ENCODE data around the gene YIPF5.
A peak's percentile ranks its signal among the peaks of the same experiment; 100 is the strongest.

Gene YIPF5

DNA sequence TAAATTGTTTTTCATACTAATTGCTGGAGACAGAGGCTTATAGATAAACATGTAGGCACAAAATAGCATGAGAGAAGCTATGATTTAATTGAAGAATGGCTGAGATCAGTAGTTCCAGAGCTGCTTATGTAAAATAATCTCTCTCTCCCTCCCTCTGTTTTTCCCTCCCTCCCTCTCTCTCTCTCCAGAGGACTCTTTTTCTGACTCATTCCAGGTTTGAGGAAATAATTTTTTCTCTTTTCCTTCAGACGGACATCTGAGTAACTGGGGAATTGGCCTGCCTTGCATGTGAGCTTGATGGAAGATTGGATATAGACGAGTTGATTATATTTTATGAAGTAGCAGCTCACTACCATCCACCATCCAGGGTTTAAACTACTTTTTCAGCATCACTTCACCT lies 35.7 kb upstream of the YIPF5 start:
- TF ChIP-seq, protein P1, sequence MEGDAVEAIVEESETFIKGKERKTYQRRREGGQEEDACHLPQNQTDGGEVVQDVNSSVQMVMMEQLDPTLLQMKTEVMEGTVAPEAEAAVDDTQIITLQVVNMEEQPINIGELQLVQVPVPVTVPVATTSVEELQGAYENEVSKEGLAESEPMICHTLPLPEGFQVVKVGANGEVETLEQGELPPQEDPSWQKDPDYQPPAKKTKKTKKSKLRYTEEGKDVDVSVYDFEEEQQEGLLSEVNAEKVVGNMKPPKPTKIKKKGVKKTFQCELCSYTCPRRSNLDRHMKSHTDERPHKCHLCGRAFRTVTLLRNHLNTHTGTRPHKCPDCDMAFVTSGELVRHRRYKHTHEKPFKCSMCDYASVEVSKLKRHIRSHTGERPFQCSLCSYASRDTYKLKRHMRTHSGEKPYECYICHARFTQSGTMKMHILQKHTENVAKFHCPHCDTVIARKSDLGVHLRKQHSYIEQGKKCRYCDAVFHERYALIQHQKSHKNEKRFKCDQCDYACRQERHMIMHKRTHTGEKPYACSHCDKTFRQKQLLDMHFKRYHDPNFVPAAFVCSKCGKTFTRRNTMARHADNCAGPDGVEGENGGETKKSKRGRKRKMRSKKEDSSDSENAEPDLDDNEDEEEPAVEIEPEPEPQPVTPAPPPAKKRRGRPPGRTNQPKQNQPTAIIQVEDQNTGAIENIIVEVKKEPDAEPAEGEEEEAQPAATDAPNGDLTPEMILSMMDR (IDR thresholded peaks at IDR 0.05; ENCODE audit: low read depth, low read length, missing control alignments): no peak
- Histone ChIP-seq H3K27me3 (replicated peaks) (no peaks in the 10 kb centered on the region), H3K36me3 (replicated peaks) (no peaks in the 10 kb centered on the region), H3K4me3 (ENCODE audit: low read depth, low read length) (no peak overlapping the region), H3K27ac (no peak overlapping the region)
- in situ Hi-C loops (cut with HindIII; ENCODE audit: low pct_ligation_motif_present, low sequenced_read_pairs): no loop called here
- DNase-seq: no peak

DNA sequence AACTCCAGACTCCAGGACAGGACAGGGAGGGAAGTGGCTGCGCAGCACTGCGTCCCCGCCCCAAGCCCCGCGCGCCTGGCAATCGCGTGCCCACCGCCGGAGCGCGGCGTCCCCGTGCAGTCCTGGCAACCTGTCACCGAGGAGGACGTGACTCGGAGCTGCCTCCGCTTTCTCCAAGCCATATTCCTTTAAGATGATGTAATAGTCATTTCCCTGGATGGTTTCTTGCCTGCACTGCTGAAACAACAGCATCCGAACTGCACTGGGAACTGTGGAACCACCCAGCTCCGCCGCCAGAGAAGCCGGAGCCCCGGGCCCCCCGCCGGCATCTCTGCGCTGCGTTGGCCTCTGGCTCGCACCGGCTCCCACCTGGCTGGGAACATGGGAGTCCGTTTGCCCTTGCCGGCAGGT lies 34.7 kb upstream of the YIPF5 start:
- H3K36me3 ChIP-seq (replicated peaks): no peaks in the 10 kb centered on the region
- no peaks in the 10 kb centered on the region for H3K27me3 ChIP-seq (replicated peaks)
- in situ Hi-C loops (cut with HindIII; ENCODE audit: low pct_ligation_motif_present, low sequenced_read_pairs): no loop called here
- H3K27ac ChIP-seq: no peak overlapping the region
- DNase-seq: peak; percentile 29
- peak overlapping the region; percentile 48 for H3K4me3 ChIP-seq (ENCODE audit: low read depth, low read length)
- TF ChIP-seq, protein P1 (IDR thresholded peaks at IDR 0.05; ENCODE audit: low read depth, low read length, missing control alignments): peak; percentile 8

DNA sequence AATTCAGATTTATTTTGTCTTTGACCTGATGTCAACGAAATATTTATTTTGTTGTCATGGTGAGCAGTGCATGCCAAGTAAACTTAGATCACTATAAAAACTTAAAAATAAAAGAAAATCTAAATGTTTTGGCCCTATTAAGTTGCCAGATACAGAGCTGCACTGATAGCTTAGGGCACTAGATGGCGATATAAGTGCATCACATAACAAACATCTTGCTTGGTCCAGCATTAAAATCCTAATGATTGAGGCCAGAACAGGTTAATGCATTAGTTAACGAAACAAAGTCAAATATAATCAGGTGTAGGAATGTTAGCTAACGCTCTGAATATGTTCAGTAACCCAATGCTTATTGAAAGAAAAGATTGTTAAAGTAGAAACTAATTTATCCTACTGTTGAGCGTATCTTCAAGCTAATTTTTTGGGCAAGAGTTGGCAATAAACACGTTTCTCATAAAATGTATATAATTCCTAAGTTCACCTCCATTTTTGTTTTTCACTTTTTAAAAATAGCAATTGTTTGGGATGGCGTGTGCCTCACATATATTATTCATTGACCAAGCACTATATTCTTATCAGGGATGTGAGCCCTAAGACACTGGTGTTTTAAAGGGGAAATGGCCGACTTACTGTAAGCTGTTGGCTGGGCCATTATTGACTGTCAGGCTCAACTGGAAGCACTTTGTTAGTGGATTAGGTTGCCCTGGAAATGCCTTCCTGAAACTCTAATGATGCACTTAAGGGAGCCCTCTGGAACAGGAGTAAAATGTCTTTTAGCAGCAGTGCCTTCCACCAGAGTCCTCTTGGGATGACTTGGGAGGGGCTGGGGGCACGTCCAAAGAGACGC lies 33.5 kb upstream of the YIPF5 start:
- Histone ChIP-seq H3K27me3 (replicated peaks) (no peaks in the 10 kb centered on the region), H3K4me3 (ENCODE audit: low read depth, low read length) (no peak overlapping the region), H3K36me3 (replicated peaks) (no peaks in the 10 kb centered on the region), H3K27ac (no peak overlapping the region)
- TF ChIP-seq, protein P1 (IDR thresholded peaks at IDR 0.05; ENCODE audit: low read depth, low read length, missing control alignments): peak; percentile 82
- DNase-seq: peak; percentile 82
- in situ Hi-C loops (cut with HindIII; ENCODE audit: low pct_ligation_motif_present, low sequenced_read_pairs): no loop called here

DNA sequence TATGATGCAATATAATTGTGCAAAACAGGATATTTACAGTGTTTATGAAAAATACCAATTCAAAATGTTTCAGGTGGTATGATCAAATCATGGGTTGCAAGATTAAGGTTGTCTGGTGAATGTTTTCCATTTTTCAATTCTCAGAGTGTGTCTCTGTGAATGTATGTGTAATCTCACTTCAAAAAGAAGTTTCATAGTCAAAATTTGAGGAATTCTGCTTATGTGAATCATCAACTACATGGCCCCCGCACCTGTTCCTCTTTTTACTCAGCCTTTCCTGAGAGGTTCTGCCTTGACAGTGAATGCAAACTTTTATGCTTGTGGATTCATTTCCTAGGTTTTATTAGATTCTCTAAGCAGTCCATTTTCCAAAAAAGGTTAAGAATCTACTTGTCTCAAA lies 32.3 kb upstream of the YIPF5 start:
- Histone ChIP-seq H3K36me3 (replicated peaks) (no peaks in the 10 kb centered on the region), H3K27ac (no peak overlapping the region), H3K4me3 (ENCODE audit: low read depth, low read length) (no peak overlapping the region), H3K27me3 (replicated peaks) (no peaks in the 10 kb centered on the region)
- TF ChIP-seq, protein P1 (IDR thresholded peaks at IDR 0.05; ENCODE audit: low read depth, low read length, missing control alignments): no peak
- in situ Hi-C loops (cut with HindIII; ENCODE audit: low pct_ligation_motif_present, low sequenced_read_pairs): no loop called here
- DNase-seq: no peak

DNA sequence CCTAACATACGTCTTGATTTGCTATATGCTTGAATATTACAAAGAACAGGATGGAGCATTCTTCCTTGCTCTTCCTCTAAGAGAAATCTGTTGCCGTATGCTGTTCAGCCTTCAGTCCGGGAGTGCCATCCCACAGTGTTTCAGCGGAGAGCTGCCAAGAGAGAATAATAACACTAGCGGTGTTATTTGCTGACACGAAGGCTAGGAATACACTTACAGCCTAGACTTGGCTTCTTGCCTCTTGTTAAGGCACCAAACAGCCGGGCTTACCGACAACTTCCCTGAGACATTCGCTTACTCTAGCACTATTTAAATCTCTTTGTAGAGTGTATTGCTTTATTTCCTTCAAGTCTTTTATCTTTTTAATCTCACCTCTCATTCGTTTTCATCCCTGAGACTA lies 31.6 kb upstream of the YIPF5 start:
- in situ Hi-C loops (cut with HindIII; ENCODE audit: low pct_ligation_motif_present, low sequenced_read_pairs): no loop called here
- H3K27me3 ChIP-seq (replicated peaks): no peaks in the 10 kb centered on the region
- H3K27ac ChIP-seq: no peak overlapping the region
- no peak overlapping the region for H3K4me3 ChIP-seq (ENCODE audit: low read depth, low read length)
- no peak for DNase-seq
- H3K36me3 ChIP-seq (replicated peaks): no peaks in the 10 kb centered on the region
- TF ChIP-seq, protein P1 (IDR thresholded peaks at IDR 0.05; ENCODE audit: low read depth, low read length, missing control alignments): no peak

DNA sequence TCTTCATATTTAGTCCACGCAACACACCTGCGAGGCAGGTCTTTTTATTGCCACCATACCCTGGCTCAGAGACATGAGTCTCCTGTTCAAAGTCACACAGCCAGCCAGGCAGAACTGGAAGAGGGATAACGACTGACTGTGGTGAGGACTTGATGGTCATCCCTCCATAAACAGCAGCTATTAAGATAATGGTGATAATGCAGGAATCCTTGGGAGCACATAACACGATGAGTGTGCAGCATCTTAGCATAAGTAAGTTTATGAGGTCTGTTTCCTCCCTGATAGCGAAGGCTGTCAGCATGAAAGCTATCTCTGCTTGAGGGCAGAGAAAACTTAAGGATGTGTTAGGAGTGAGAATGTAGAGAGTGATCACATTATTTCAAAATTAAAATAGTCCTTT lies 31.1 kb upstream of the YIPF5 start:
- Histone ChIP-seq H3K27ac (no peak overlapping the region), H3K27me3 (replicated peaks) (no peaks in the 10 kb centered on the region), H3K4me3 (ENCODE audit: low read depth, low read length) (no peak overlapping the region), H3K36me3 (replicated peaks) (no peaks in the 10 kb centered on the region)
- no peak for DNase-seq
- in situ Hi-C loops (cut with HindIII; ENCODE audit: low pct_ligation_motif_present, low sequenced_read_pairs): no loop called here
- TF ChIP-seq, protein P1 (IDR thresholded peaks at IDR 0.05; ENCODE audit: low read depth, low read length, missing control alignments): no peak

Data from brain microvascular endothelial cell (primary cell).